NOMO-1 treated with dmso at 0.1 percent for 144 hours (cell line): Measurements from ENCODE around the gene ADARB2.

Source experiments
- DNase-seq: peaks from one replicate; lab custom pipeline; 2025; ENCODE audit not compliant: unreplicated experiment; lab: John Stamatoyannopoulos, UW

Gene ADARB2

DNA sequence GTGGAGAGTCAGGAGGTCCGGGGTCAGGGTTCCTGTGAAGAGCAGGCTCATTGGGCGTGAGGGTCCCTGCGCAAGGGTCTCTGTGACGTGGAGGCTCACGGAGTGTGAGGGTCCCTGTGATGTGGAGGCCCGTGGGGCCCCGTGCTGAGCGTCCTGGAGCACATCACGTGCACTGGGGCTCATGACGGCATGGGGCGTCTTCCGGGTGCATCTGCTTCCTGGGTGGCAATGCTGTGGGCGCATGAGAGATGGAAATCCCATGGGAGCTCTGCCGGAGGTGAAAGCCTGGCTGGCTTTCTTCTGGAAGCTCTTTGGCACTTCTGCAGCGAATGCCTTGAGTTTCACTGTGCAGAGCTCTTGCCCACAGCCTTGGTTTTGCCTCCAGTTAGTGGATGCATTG lies 609.7 kb downstream of the ADARB2 start:
- DNase-seq: no peak
